Stomach (tissue), 9 donors: ENCODE results near the gene DNER. TPM values are rescaled to one million over a fixed set of nuclear protein-coding genes. Genes with fewer than 3 reads are reported as not detected.

ENCODE experiments used
- DNase-seq, 2 donors: peaks; one replicate each; pipeline versions ENCODE4 v3.0.0 to v3.0.0-alpha.2; 2013 to 2019
- H3K27ac ChIP-seq, 5 donors: fragments of 200-600 bp in 4 of 5; sonication (generic) in 4 of 5; one replicate each; pipeline ENCODE4 v1.5.1; 2013 to 2019; ENCODE audit warnings: mild to moderate bottlenecking in 1 of 5, moderate library complexity in 1 of 5
- H3K27me3 ChIP-seq, 3 donors: fragments of 200-600 bp; sonication (generic); one replicate each; pipeline ENCODE4 v1.5.1; 2017 to 2019; ENCODE audit warnings: mixed run types in 1 of 3
- H3K36me3 ChIP-seq, 4 donors: fragments of 200-600 bp; sonication (generic); 1 replicate in 3 of 4; 2 replicates in 1 of 4; pipeline ENCODE4 v1.5.1; 2016 to 2019
- H3K4me1 ChIP-seq, 4 donors: fragments of 200-600 bp; sonication (generic); one replicate each; pipeline ENCODE4 v1.5.1; 2016 to 2019
- H3K4me3 ChIP-seq, 4 donors: fragments of 200-600 bp; sonication (generic) in 3 of 4; one replicate each; pipeline ENCODE4 v1.5.1; 2016 to 2019; ENCODE audit warnings: mild to moderate bottlenecking in 1 of 4
- H3K9me3 ChIP-seq, 4 donors: fragments of 200-600 bp; sonication (generic); one replicate each; pipeline ENCODE4 v1.5.1; 2016 to 2019
- CTCF ChIP-seq, 7 experiments: fragments of 450-650 bp in 4 of 7; fragments of 200-600 bp in 3 of 7; sonication (generic) in 3 of 7; IDR thresholded peaks; one replicate each; pipeline ENCODE4 v1.5.1; 2016 to 2019; ENCODE audit warnings: antibody characterized with exemption in 7 of 7, control low read depth in 2 of 7, mild to moderate bottlenecking in 1 of 7
- EP300 ChIP-seq: sonication (generic); formaldehyde crosslinking; IDR thresholded peaks from one replicate; pipeline ENCODE4 v1.6.1; 2017; ENCODE audit warnings: antibody characterized with exemption
- POLR2A ChIP-seq, 4 donors: fragments of 450-650 bp; IDR thresholded peaks; one replicate each; pipeline ENCODE4 v1.6.1; 2016; ENCODE audit warnings: antibody characterized with exemption in 4 of 4, control low read depth in 2 of 4, mild to moderate bottlenecking in 1 of 4, moderate library complexity in 1 of 4
- POLR2AphosphoS5 ChIP-seq, 3 donors: sonication (generic); formaldehyde crosslinking; IDR thresholded peaks; one replicate each; pipeline ENCODE4 v1.6.1; 2016; ENCODE audit warnings: antibody characterized with exemption in 3 of 3
- WGBS, 5 donors: extraction: QIAGEN DNeasy Blood & Tissue Kit in 3 of 5; methylation state at CpG; one replicate each; pipeline versions ENCODE4 v1.1.5 to v1.1.7; 2013 to 2018; 5-methylcytosine and 5-hydroxymethylcytosine counted together
- intact Hi-C: fragments of 100-400 bp; cut with DNase I; formaldehyde crosslinking; loops from one replicate; pipeline ENCODE4 v1.15.1; 2023; ENCODE audit warnings: low total_unique reads
- polyA plus RNA-seq, 3 donors: library from polyadenylated mRNA; stranded (reverse); fragments of 200-250 nt; gene quantifications; one replicate each; pipeline ENCODE4 v1.2.3, GENCODE V29; 2013
- total RNA-seq, 5 donors: library from RNA; depleted of rRNA; stranded (reverse); fragments of >200 nt; gene quantifications; one replicate each; pipeline versions ENCODE4 v1.1.0 to v1.2.3, GENCODE V29; 2014 to 2016
- donor health status: healthy with polysubstance abuse.
- donor health status: Bipolar disorder and iron deficiency.
- donor health status: healthy.

DNER gene
- total and polyA plus RNA-seq, 8 donors, result 1.6 to 10.6 (median 4.9) TPM

GRCh38 chr2:229348128-229348527 lies 366.2 kb downstream of the DNER start:
- no peak for DNase-seq
- no peaks in the 10 kb centered on the region for H3K27me3 ChIP-seq
- no peak overlapping the region for H3K27ac ChIP-seq
- TF ChIP-seq CTCF (IDR thresholded peaks at IDR 0.05), result no peak
- no peak for TF ChIP-seq POLR2AphosphoS5 (IDR thresholded peaks at IDR 0.05)
- TF ChIP-seq POLR2A (IDR thresholded peaks at IDR 0.05), result no peak
- no peak for TF ChIP-seq EP300
- no peaks in the 10 kb centered on the region for H3K36me3 ChIP-seq
- H3K4me3 ChIP-seq, result no peak overlapping the region
- H3K9me3 ChIP-seq, result no peaks in the 10 kb centered on the region
- H3K4me1 ChIP-seq, result no peaks in the 10 kb centered on the region
- WGBS, 5 donors, result 71 to 86% (median 80%) methylated on average over 3 of the region's 3 CpGs
- intact Hi-C loops, result no loop called here

GRCh38 chr2:229346816-229347540 lies 367.4 kb downstream of the DNER start:
- Histone ChIP-seq H3K36me3 (no peaks in the 10 kb centered on the region), H3K4me1 (no peaks in the 10 kb centered on the region), H3K27ac (no peak overlapping the region), H3K4me3 (no peak overlapping the region), H3K27me3 (no peaks in the 10 kb centered on the region), H3K9me3 (no peaks in the 10 kb centered on the region)
- TF ChIP-seq EP300 (no peak), POLR2A (IDR thresholded peaks at IDR 0.05) (no peak), CTCF (IDR thresholded peaks at IDR 0.05) (no peak), POLR2AphosphoS5 (IDR thresholded peaks at IDR 0.05) (no peak)
- 53 to 72% (median 60%) methylated on average over 4 of the region's 4 CpGs for WGBS, 5 donors
- intact Hi-C loops, result no loop called here
- no peak for DNase-seq

GRCh38 chr2:229344955-229345354 lies 369.4 kb downstream of the DNER start:
- no peak for DNase-seq
- Histone ChIP-seq H3K27ac (no peak overlapping the region), H3K27me3 (no peaks in the 10 kb centered on the region), H3K4me3 (no peak overlapping the region), H3K9me3 (no peaks in the 10 kb centered on the region), H3K4me1 (no peaks in the 10 kb centered on the region), H3K36me3 (no peaks in the 10 kb centered on the region)
- 70 to 81% (median 79%) methylated on average over 4 of the region's 4 CpGs for whole genome bisulfite sequencing, 5 donors
- intact Hi-C loops, result no loop called here
- TF ChIP-seq POLR2AphosphoS5 (IDR thresholded peaks at IDR 0.05) (no peak), POLR2A (IDR thresholded peaks at IDR 0.05) (no peak), EP300 (no peak)

GRCh38 chr2:229344151-229344551 lies 370.2 kb downstream of the DNER start:
- intact Hi-C loops, result no loop called here
- Histone ChIP-seq H3K4me3 (no peak overlapping the region), H3K27ac (peak overlapping the region in 2 of 5 donors; percentile 32 to 40), H3K36me3 (no peaks in the 10 kb centered on the region), H3K27me3 (no peaks in the 10 kb centered on the region), H3K9me3 (no peaks in the 10 kb centered on the region), H3K4me1 (no peaks in the 10 kb centered on the region)
- no peak for DNase-seq
- TF ChIP-seq CTCF (IDR thresholded peaks at IDR 0.05), result no peak
- no peak for TF ChIP-seq EP300
- 58 to 73% (median 63%) methylated on average over 6 of the region's 6 CpGs for WGBS, 5 donors

GRCh38 chr2:229343661-229344060 lies 370.7 kb downstream of the DNER start:
- TF ChIP-seq CTCF (IDR thresholded peaks at IDR 0.05) (no peak), EP300 (no peak), POLR2A (IDR thresholded peaks at IDR 0.05) (no peak), POLR2AphosphoS5 (IDR thresholded peaks at IDR 0.05) (no peak)
- H3K27me3 ChIP-seq, result no peaks in the 10 kb centered on the region
- no peaks in the 10 kb centered on the region for H3K4me1 ChIP-seq
- peak overlapping the region in 1 of 5 donors; percentile 32 for H3K27ac ChIP-seq
- no peak overlapping the region for H3K4me3 ChIP-seq
- 72 to 88% (median 77%) methylated on average over 3 of the region's 3 CpGs for WGBS, 5 donors
- H3K9me3 ChIP-seq, result no peaks in the 10 kb centered on the region
- no peaks in the 10 kb centered on the region for H3K36me3 ChIP-seq
- no peak for DNase-seq
- intact Hi-C loops, result no loop called here
